ENCODE results near the gene INCA1. TPM values are rescaled to one million over a fixed set of nuclear protein-coding genes. Genes with fewer than 3 reads are reported as not detected.

The INCA1 gene
- total RNA-seq, 2 donors from 2014 or later, result 1.2 TPM; not detected in 1

DNA sequence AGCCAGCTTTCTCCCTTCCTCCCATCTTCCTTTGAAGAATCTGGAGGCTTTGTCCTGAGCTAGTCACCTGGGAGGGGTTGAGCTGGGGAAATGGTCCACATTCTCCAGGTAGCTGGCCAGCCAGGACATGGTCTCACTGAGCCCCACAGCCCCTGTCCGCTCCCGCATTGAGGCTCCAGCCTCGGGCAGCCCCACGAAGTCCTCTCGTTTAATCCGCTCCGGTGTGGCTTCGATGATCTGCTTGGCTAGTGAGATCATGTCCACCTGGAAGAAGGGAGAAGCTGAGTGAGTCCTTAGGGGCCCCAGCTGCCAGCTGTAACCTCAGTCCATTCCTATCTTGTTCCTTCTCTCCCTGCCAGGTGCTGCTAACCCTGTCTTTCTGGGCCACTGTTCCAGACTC is 27.0 kb downstream of the INCA1 start:
- ATAC-seq (ENCODE audit: insufficient number of reproducible peaks, low FRiP score, low read depth), result no peak
- DNase-seq (ENCODE audit: low spot score), result no peak
- H3K36me3 ChIP-seq, result peaks cover 18% of the 10 kb centered on the region
- TF ChIP-seq, protein P1, sequence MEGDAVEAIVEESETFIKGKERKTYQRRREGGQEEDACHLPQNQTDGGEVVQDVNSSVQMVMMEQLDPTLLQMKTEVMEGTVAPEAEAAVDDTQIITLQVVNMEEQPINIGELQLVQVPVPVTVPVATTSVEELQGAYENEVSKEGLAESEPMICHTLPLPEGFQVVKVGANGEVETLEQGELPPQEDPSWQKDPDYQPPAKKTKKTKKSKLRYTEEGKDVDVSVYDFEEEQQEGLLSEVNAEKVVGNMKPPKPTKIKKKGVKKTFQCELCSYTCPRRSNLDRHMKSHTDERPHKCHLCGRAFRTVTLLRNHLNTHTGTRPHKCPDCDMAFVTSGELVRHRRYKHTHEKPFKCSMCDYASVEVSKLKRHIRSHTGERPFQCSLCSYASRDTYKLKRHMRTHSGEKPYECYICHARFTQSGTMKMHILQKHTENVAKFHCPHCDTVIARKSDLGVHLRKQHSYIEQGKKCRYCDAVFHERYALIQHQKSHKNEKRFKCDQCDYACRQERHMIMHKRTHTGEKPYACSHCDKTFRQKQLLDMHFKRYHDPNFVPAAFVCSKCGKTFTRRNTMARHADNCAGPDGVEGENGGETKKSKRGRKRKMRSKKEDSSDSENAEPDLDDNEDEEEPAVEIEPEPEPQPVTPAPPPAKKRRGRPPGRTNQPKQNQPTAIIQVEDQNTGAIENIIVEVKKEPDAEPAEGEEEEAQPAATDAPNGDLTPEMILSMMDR (IDR thresholded peaks at IDR 0.05), result no peak
- H3K27me3 ChIP-seq (replicated peaks; ENCODE audit: insufficient read depth), result no peaks in the 10 kb centered on the region
- no peaks in the 10 kb centered on the region for H3K9me3 ChIP-seq
- peak overlapping the region in 1 of 2 donors; percentile 94 for H3K27ac ChIP-seq
- no peak overlapping the region for H3K4me3 ChIP-seq
- peaks cover 13 to 46% of the 10 kb centered on the region in 2 donors for H3K4me1 ChIP-seq (ENCODE audit: control insufficient read depth in 1 of 2, low read depth in 2 of 2)

DNA sequence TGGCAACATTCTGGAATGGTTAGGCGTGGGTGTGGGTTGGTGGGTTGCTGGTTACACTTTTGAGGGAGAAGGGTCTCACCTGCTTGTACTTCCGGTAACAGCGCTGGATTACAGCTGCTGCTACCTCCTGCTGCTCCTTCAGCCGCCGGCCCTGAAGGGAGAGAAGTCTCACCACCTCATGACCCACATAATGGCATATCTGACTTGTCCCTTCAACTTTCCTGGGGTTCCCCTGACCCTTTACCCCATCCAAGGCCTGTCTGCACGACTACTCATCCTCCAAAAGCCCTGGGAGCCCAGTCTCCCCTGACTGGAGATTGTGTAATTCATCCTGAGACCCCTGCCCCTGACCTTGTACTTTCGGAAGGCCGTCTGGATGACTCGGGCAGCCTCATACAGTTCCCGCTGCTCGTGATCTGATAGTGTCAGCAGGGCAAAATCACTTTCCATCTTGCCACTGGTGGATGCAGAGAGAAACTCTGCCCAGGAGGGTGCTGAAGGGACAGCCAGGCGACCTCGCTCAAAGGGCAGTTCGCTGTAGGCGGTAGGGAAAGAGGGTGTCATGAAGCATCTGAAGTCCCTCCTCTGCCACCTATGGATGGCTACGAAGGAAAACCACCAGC is 27.7 kb downstream of the INCA1 start:
- Histone ChIP-seq H3K9me3 (no peaks in the 10 kb centered on the region), H3K36me3 (peaks cover 18% of the 10 kb centered on the region), H3K27me3 (replicated peaks; ENCODE audit: insufficient read depth) (no peaks in the 10 kb centered on the region), H3K4me3 (no peak overlapping the region), H3K27ac (peak overlapping the region in 1 of 2 donors; percentile 94), H3K4me1 (ENCODE audit: control insufficient read depth in 1 of 2, low read depth in 2 of 2) (peaks cover 13 to 46% of the 10 kb centered on the region in 2 donors)
- TF ChIP-seq, protein P1 (IDR thresholded peaks at IDR 0.05), result no peak
- ATAC-seq (ENCODE audit: insufficient number of reproducible peaks, low FRiP score, low read depth) (no peak), DNase-seq (ENCODE audit: low spot score) (no peak)

DNA sequence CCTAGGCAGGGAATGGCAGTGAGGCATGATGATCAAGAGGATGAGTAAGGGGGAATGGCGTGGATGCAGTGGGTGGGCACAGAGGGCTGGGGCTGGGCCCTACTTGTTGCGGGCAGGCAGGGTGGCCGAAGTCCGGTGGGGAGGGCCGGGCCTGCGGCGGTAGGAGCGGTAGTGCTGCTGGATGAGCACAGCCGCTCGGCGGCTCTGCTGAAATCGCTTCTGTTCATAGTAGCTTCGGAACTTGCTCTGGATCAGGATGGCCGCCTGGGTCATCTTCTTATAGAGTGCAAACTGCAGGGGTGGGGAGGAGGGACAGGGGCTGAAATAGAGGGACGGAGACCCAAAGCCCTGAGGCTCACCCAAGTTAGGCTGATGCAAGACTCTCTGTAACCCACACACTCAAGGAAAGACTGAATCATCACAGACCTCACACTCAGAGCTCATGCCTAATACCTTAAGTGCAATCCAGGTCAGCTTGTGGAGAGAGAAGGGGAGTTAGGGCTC is 28.2 kb downstream of the INCA1 start:
- Histone ChIP-seq H3K27ac (peak overlapping the region; percentile 94 to 95), H3K4me3 (peak overlapping the region; percentile 89), H3K36me3 (peaks cover 18% of the 10 kb centered on the region), H3K9me3 (no peaks in the 10 kb centered on the region), H3K27me3 (replicated peaks; ENCODE audit: insufficient read depth) (no peaks in the 10 kb centered on the region), H3K4me1 (ENCODE audit: control insufficient read depth in 1 of 2, low read depth in 2 of 2) (peaks cover 13 to 41% of the 10 kb centered on the region in 2 donors)
- ATAC-seq (ENCODE audit: insufficient number of reproducible peaks, low FRiP score, low read depth) (no peak), DNase-seq (ENCODE audit: low spot score) (no peak)
- TF ChIP-seq, protein P1 (IDR thresholded peaks at IDR 0.05), result no peak

DNA sequence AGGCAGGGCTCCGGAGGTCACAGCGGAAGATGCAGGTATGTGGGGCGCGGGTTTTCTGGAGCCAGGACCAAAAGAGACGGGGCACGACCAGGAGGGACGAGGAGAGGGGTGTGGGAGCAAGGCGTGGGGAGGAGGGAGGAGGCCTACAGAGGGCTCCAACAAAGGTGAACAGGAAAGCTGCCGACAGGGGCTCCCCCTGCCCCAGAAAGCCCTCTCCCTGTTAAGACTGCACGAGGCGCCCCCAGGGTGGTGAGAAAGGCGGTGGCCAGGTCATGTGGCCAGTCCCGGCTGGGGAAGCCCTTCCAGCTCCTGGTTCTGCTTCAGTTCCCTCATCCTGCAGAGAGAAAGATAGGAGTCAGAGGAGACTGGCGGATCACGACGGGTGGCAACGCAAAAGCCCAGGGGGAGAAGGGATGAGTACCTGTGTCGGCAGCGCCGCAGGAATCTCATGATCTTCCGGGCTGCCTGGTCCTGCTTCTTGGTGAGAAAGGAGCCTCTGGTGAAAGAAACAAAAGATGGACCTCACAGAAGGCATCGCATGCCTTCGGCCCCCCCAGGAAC is 28.8 kb downstream of the INCA1 start:
- Histone ChIP-seq H3K27ac (peak overlapping the region; percentile 94 to 95), H3K4me1 (ENCODE audit: control insufficient read depth in 1 of 2, low read depth in 2 of 2) (peaks cover 13 to 36% of the 10 kb centered on the region in 2 donors), H3K36me3 (peaks cover 18% of the 10 kb centered on the region), H3K4me3 (peak overlapping the region; percentile 89), H3K9me3 (no peaks in the 10 kb centered on the region), H3K27me3 (replicated peaks; ENCODE audit: insufficient read depth) (no peaks in the 10 kb centered on the region)
- TF ChIP-seq, protein P1 (IDR thresholded peaks at IDR 0.05), result no peak
- DNase-seq (ENCODE audit: low spot score) (no peak), ATAC-seq (ENCODE audit: insufficient number of reproducible peaks, low FRiP score, low read depth) (no peak)

All from thoracic aorta (tissue), 2 donors.